GM21390 (cell line): ENCODE data around the gene SDHAF1.
"Not testable (repeated sequence)": the region's sequence is repeated elsewhere in the genome, so short reads cannot be mapped to it uniquely, and the experiment has no call there.

Experiments
- ATAC-seq: cut with Tn5 transposase; IDR thresholded peaks from one replicate; pipeline ENCODE4 v1.9.1; 2021; ENCODE audit not compliant: unreplicated experiment

The SDHAF1 gene

DNA sequence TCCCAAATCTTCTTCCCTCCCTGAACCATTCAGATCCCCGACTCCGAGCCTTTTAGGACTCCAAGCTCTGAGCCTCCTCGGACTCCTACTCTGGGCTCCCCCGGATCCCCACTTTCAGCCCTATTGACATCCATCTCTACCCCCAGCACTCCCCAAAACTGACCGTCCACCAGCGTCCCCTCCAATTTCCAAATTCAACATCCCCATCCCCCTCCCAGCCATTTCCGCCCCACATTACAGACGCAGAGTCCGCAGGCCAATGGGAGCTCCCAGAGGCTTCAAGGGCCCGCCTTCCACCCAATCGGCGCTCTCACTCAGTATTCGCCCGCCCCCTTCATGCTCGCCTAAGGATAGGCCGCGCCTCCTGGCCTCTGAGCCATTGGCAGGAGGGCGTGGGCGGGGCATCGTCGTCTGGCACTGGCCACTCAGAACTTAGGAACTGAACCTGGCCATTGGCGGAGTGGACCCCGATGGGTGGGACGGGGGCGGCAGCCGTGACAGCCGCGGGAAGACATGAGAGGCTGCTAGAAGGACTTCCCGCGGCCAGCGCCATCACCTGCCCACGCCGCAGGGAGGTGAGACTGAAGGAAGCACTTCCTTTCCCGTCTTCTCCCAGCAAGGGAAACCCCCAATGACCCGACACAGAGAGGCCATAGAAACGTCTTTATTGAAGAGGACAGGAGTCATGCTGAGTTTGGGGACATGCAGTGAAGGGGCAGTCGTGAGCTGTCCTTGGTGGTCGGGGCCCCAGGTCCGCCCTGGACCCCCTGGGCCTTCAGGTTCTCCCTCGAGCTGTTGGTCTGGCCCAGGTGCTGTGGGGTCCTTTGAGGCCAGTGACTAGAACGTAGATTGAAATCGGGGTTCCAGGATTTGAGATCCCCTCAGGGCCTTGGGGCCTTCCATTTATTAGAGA, 19.3 kb downstream of the SDHAF1 start, which contains the start of gene ALKBH6:
ALKBH6 (minus strand) TSS at position 202 of the 913 bp plus-strand sequence. CDS start 816 bp downstream, outside the sequence.
- ATAC-seq: peak; percentile 97

DNA sequence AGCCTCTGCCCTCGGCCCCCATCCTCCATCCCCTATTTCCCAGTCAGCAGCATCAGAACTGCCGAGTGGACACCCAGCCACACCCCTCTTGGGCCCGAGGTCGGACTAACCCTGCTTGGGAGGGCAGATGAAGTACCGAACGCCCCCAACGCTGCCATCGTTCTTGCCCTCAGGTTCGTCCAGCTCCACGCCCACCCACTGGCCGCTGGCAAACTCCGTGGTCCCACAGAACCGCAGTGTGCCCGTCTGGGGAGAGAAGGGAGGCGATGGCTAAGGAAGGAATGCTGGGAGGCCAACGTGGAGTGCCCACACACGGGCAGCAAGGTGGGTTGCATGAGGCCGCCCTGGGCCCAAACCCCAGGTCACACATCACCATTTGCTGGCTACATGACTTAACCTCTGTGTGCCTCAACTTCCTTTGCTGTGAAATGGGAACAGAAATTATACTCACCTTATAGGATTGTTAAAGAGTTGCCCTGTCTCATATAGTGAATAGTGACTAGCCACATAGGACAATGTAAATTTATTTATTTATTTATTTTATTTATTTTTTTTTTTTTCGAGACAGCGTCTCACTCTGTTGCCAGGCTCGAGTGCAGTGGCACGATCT, 24.2 kb downstream of the SDHAF1 start:
- no peak for ATAC-seq

GRCh38 chr19:36023432-36023831, 28.4 kb downstream of the SDHAF1 start:
- no peak for ATAC-seq

GRCh38 chr19:36025541-36025940, 30.6 kb downstream of the SDHAF1 start:
- no peak for ATAC-seq

- no peak for ATAC-seq
These were observed 31.3 kb downstream of the SDHAF1 start for GRCh38 chr19:36026091-36026876.

DNA sequence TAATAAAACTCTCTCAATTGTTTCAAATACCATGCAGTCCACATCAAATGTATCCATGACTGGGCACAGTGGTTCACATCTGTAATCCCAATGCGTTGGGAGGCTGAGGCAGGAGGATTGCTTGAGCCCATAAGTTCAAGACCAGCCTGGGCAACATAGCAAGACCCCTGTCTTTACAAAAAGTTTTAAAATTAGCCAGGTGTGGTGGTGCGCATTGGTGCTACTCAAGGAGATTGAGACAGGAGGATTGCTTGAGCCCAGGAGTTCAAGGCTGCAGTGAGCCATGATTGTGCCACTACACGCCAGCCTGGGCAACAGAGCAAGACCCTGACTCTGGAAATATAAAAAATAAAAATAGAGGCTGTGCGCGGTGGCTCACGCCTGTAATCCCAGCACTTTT, 32.7 kb downstream of the SDHAF1 start:
- ATAC-seq: no peak

DNA sequence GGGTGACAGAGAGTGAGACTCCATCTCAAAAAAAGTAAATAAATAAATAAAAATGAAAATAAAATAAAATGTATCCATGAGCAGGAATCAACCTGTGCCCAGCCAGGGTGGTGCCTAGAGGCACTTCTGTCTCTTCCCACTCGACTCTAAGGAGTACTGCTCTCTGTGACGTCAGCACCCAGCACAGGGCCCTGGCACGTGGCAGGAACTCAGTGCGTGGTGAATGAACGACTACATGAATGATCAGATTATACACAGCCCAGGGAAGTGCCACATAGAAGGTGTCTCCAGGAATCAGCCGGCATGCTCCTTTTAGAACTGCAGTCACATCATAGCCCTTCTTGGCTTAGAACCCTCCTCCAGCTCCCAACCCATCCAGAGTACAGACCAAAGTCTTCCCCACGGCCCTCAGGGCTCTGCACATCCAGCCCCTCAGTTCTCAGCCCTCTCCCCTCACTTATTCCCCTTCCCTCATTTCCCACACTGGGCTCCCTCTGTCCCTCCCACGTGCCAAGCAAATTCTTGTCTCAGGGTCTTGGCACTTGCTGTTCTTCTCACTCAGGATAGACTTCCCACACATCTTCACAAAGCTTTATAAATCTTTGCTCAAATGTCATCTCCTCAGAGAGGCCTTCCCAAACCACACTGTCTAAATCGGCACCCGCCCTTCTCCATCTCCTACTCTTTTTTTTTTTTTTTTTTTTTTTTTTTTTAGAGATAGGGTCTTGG, 33.5 kb downstream of the SDHAF1 start:
- ATAC-seq: no peak

DNA sequence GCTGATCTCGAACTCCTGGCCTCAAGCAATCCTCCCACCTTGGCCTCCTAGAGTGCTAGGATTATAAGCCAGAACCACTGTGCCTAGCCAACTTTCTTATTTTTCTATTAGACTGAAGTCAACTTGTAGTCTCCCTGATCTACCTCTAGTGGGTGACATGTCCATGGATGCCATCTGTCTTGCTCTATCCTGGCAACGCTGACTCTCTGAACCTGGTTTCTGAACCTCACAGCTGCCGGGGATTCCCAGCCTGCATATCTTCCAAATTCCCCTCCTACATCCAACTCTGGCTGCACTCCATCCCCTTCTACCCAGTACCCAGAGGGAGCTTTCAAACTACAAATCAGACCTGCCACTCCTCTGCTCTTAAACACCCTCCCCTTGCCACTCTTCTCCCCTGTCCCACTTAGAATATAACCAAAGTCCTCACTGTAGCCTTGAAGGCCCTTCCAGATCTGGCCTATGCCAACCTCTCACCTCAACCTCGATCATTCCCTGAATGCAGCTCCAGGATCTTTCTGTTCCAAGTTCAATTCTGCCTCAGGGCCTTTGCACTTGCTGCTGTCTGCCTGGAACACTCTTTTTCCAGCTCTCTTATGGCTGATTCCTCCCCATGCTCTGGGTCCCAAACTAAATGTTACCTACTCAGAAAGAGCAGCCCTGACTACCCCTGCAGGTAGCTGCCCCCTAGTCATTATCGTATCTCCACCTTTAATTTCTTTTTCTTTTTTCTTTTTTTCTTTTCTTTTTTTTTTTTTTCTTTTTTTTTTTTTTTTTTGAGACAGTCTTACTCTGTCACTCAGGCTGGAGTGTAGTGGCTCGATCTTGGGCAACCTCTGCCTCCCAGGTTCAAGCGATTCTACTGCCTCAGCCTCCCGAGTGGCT, 35.5 kb downstream of the SDHAF1 start:
- no peak for ATAC-seq

DNA sequence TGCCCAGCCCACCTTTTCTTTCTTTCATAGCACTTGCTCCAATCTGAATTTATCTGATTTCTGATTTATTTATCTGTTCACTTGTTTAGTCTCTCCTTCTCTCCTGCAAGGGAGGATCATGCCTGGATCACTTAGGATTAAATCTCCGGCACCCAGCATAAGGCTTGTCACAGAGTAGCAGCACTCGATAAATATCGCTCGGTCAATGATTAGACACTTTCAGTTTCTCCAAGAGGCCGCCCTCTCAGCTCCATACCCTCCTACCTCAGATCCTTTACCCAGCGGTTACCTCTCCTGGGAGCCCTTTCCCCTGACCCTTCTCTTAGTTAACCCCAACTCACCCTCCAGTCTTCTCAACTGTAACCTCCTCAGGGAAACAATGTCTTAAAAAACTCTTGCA, 36.3 kb downstream of the SDHAF1 start:
- ATAC-seq: no peak

GRCh38 chr19:36032251-36033104, 37.5 kb downstream of the SDHAF1 start, which contains the start of gene CLIP3:
CLIP3 (minus strand) TSS chr19:36032873; CDS start chr19:36032357, 516 bp downstream.
- ATAC-seq: no peak

DNA sequence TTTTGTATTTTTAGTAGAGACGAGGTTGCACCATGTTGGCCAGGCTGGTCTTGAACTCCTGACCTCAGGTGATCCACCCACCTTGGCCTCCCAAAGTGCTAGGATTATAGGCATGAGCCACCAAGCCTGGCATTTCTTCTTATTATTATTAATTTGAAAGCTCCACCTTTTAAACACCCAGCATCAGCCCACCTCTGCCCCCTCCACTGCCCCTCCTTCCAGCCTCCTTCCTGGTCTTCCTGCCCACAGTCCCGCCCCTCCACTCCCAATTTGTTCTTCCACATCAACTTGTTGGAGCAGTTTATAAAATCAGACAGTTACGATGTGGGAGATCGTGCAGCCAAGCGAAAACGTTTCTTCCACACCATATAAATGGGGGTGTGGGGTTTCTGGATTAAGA, 45.5 kb downstream of the SDHAF1 start:
- no peak for ATAC-seq

- not testable (repeated sequence) for ATAC-seq
These were observed 46.1 kb downstream of the SDHAF1 start for GRCh38 chr19:36041092-36041491.

GRCh38 chr19:36041831-36042230, 46.8 kb downstream of the SDHAF1 start:
- ATAC-seq: no peak

GRCh38 chr19:36043952-36044351, 49.0 kb downstream of the SDHAF1 start:
- ATAC-seq: no peak
